Lung (tissue), 12 donors: ENCODE measurements around the gene ENO4. TPM values are rescaled to one million over a fixed set of nuclear protein-coding genes. Genes with fewer than 3 reads are reported as not detected.
A peak's percentile ranks its signal among the peaks of the same experiment; 100 is the strongest.

ENCODE experiments used
- ATAC-seq: fragments of 200-7000 bp; cut with Tn5 transposase; one replicate; pipeline ENCODE4 v1.9.1; 2020; ENCODE audit warnings: moderate number of reproducible peaks; ENCODE audit not compliant: insufficient read depth, low FRiP score
- DNase-seq, 3 donors: peaks; one replicate each; pipeline ENCODE4 v3.0.0-alpha.2; 2013 to 2017
- H3K27ac ChIP-seq, 2 donors: one replicate each; pipeline ENCODE4 v1.5.1; 2013; ENCODE audit warnings: mild to moderate bottlenecking in 2 of 2, moderate library complexity in 2 of 2, control low read depth in 1 of 2, inconsistent platforms in 1 of 2, low read depth in 1 of 2, low read length in 1 of 2
- H3K27me3 ChIP-seq, 3 donors: one replicate each; pipeline ENCODE4 v1.5.1; 2013; ENCODE audit warnings: low read length in 2 of 3; ENCODE audit not compliant: control insufficient read depth in 3 of 3, insufficient read depth in 3 of 3
- H3K36me3 ChIP-seq, 4 donors: one replicate each; pipeline ENCODE4 v1.5.1; 2013; ENCODE audit warnings: low read length in 4 of 4, mild to moderate bottlenecking in 1 of 4, moderate library complexity in 1 of 4; ENCODE audit not compliant: control insufficient read depth in 4 of 4, insufficient read depth in 4 of 4
- H3K4me1 ChIP-seq, 5 donors: one replicate each; pipeline ENCODE4 v1.5.1; 2013; ENCODE audit warnings: low read length in 5 of 5, mild to moderate bottlenecking in 2 of 5, moderate library complexity in 1 of 5; ENCODE audit not compliant: control insufficient read depth in 5 of 5, insufficient read depth in 5 of 5
- H3K4me3 ChIP-seq: one replicate; pipeline ENCODE4 v1.5.1; 2013; ENCODE audit warnings: mild to moderate bottlenecking, control low read depth, moderate library complexity
- H3K9ac ChIP-seq, 2 donors: one replicate each; pipeline ENCODE4 v1.5.1; 2013; ENCODE audit warnings: low read length in 2 of 2, control low read depth in 1 of 2; ENCODE audit not compliant: insufficient read depth in 1 of 2
- H3K9me3 ChIP-seq, 4 donors: one replicate each; pipeline ENCODE4 v1.5.1; 2013; ENCODE audit warnings: low read length in 3 of 4, mild to moderate bottlenecking in 1 of 4, moderate library complexity in 1 of 4; ENCODE audit not compliant: control insufficient read depth in 4 of 4, insufficient read depth in 3 of 4
- CTCF ChIP-seq: IDR thresholded peaks from 2 replicates; pipeline ENCODE4 v1.5.1; 2012; ENCODE audit warnings: mild to moderate bottlenecking; ENCODE audit errors: control extremely low read depth, extremely low read depth
- WGBS, 2 donors: extraction: QIAGEN DNeasy Blood & Tissue Kit; methylation state at CpG; one replicate each; pipeline ENCODE4 v1.1.7; 2013; 5-methylcytosine and 5-hydroxymethylcytosine counted together
- polyA plus RNA-seq, 2 donors: library from polyadenylated mRNA; stranded (reverse); fragments of 200-250 nt; gene quantifications; one replicate each; pipeline ENCODE4 v1.2.1, GENCODE V29; 2013
- total RNA-seq, 2 donors: library from RNA; depleted of rRNA in 1 of 2; stranded (reverse); fragments of >200 nt in 1 of 2; gene quantifications; one replicate each; pipeline ENCODE4 v1.2.1, GENCODE V29; 2014 to 2021
- donor health status: control.
- donor health status: control.
- donor health status: Bipolar disorder and iron deficiency.
- donor health status: healthy.
- donor health status: DM: yes; HTN: yes; CAD: no.

Gene ENO4
- total and polyA plus RNA-seq, 4 donors = 0.69 to 4.3 (median 2.0) TPM

DNA sequence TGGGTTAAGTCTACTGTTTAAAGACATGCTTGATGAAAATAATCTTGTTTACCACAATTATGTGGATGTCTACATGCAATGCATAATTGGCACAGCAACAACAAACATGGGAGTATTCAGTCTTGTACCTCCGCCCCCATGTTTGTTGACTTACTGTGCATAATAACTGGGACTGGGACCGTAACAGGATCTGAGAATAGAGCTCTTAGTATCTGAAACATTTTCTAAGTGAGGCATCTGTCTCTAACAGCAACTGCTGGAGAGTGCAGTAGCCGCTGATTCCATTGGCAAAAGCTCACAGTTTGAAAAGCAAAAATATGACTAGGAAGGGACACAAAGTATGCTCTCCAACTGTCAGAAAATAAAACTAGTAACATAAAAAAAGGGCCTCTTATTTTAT is 61.6 kb downstream of the ENO4 start:
- Histone ChIP-seq H3K4me1 (peaks cover 0 to 9% (median 0%) of the 10 kb centered on the region in 5 donors), H3K27me3 (no peaks in the 10 kb centered on the region), H3K36me3 (peaks cover 0 to 3% (median under 1%) of the 10 kb centered on the region in 4 donors), H3K27ac (no peak overlapping the region), H3K9ac (no peak overlapping the region), H3K4me3 (no peak overlapping the region), H3K9me3 (no peaks in the 10 kb centered on the region)
- 90% methylated on average over 3 of the region's 3 CpGs for WGBS, 2 donors
- no peak for TF ChIP-seq CTCF
- no peak for DNase-seq
- ATAC-seq = no peak

GRCh38 chr10:116912162-116912561 is 62.9 kb downstream of the ENO4 start:
- no peak for DNase-seq
- peaks cover 0 to 3% (median under 1%) of the 10 kb centered on the region in 4 donors for H3K36me3 ChIP-seq

GRCh38 chr10:116913695-116914094 is 64.4 kb downstream of the ENO4 start:
- H3K36me3 ChIP-seq = peaks cover 0 to 3% (median under 1%) of the 10 kb centered on the region in 4 donors

More at GRCh38 chr10:116912162-116912561, 62.9 kb downstream of the ENO4 start:
- Histone ChIP-seq H3K9ac (no peak overlapping the region), H3K27ac (no peak overlapping the region), H3K4me3 (no peak overlapping the region), H3K4me1 (peaks cover 0 to 9% (median 0%) of the 10 kb centered on the region in 5 donors), H3K9me3 (no peaks in the 10 kb centered on the region), H3K27me3 (no peaks in the 10 kb centered on the region)
- 53 to 62% methylated on average over 1 of the region's 1 CpG for WGBS, 2 donors
- no peak for TF ChIP-seq CTCF
- ATAC-seq = no peak

More at GRCh38 chr10:116913695-116914094, 64.4 kb downstream of the ENO4 start:
- Histone ChIP-seq H3K4me1 (peaks cover 0 to 4% (median 0%) of the 10 kb centered on the region in 5 donors), H3K9ac (no peak overlapping the region), H3K27me3 (no peaks in the 10 kb centered on the region), H3K27ac (no peak overlapping the region), H3K9me3 (no peaks in the 10 kb centered on the region), H3K4me3 (no peak overlapping the region)
- TF ChIP-seq CTCF = no peak
- 77 to 80% methylated on average over 1 of the region's 1 CpG for WGBS, 2 donors
- DNase-seq = peak; percentile 83 to 94 (median 91)
- ATAC-seq = no peak
